ENCODE measurements around the gene ALDH1L2.

The ALDH1L2 gene

DNA sequence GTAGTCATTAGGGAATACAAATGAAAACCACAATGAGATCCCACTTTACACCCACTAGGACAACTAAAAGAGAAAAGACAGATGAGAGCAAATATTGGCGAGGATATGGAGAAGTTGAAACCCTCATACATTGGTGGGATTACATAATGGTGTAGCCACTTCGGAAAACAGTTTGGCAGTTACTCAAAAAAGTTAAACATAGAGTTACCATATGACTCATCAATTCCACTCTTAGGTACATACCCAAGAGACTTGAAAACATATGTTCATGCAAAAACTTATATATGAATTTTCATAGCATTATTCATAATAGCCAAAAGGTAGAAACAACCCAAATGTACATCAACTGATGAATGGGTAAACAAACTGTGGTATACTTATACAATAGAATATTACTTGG lies 27.1 kb downstream of the ALDH1L2 start:
- no peak overlapping the region for H3K18ac ChIP-seq (ENCODE audit: low read length)
- H3K79me2 ChIP-seq (ENCODE audit: control insufficient read depth, insufficient read depth, low read length, poor library complexity): no peaks in the 10 kb centered on the region

DNA sequence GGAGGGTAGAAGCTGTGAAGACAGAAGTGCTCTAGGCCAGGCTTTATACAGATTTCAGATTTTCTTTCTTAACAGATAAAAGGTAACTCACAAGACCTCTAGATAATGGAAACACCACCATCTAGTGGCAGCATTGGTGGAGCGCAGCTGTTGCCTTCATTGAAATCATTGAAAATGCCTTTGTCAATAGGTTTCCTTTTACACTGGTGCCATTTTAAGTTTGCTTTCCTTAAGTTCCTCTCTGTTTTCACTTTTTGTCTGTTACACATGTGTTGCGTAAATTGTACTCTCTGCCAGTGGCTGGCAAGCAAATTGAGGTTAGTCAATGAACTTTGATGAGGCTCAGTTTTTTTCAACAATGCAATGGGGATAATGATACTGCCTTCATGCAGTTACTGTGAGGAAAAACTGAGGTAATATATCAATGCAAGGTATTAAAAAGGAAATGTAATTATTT lies 31.1 kb downstream of the ALDH1L2 start:
- H2BK120ac ChIP-seq (ENCODE audit: insufficient read depth, low read length, poor library complexity): no peak overlapping the region
- no peaks in the 10 kb centered on the region for H3K4me1 ChIP-seq (ENCODE audit: control insufficient read depth in 1 of 2, insufficient read depth in 2 of 2, low read length in 2 of 2)
- H3K79me2 ChIP-seq (ENCODE audit: control insufficient read depth, insufficient read depth, low read length, poor library complexity): no peaks in the 10 kb centered on the region
- H4K8ac ChIP-seq (ENCODE audit: low read depth, low read length): no peak overlapping the region
- H3K4ac ChIP-seq (ENCODE audit: low read depth, low read length): no peak overlapping the region
- H3K4me3 ChIP-seq (ENCODE audit: low read depth, low read length): no peak overlapping the region
- no peak overlapping the region for H3K9ac ChIP-seq (ENCODE audit: low read length)
- H3K79me1 ChIP-seq (ENCODE audit: low read length): no peaks in the 10 kb centered on the region
- H3K27me3 ChIP-seq (ENCODE audit: insufficient read depth, low read length): no peaks in the 10 kb centered on the region
- peak; percentile 81 to 96 for DNase-seq
- H2BK5ac ChIP-seq (ENCODE audit: low read depth, low read length, poor library complexity): no peak overlapping the region
- no peak overlapping the region for H3K4me2 ChIP-seq (ENCODE audit: low read length)
- no peak overlapping the region for H2BK12ac ChIP-seq (ENCODE audit: low read length)
- no peak overlapping the region for H3K27ac ChIP-seq (ENCODE audit: low read depth, low read length)
- H4K91ac ChIP-seq (ENCODE audit: low read depth, low read length): no peak overlapping the region
- no peak overlapping the region for H4K12ac ChIP-seq (ENCODE audit: low read depth, low read length)
- H2AFZ ChIP-seq (ENCODE audit: insufficient read depth, low read length, poor library complexity): no peak overlapping the region
- no peaks in the 10 kb centered on the region for H3K36me3 ChIP-seq (ENCODE audit: control insufficient read depth in 1 of 2, insufficient read depth in 2 of 2, low read length in 2 of 2)
- no CpG with 5 or more reads among the region's 2 CpGs for WGBS (ENCODE audit: extremely low coverage, insufficient coverage, insufficient read length)
- H3K23ac ChIP-seq (ENCODE audit: low read length): no peak overlapping the region
- H3K18ac ChIP-seq (ENCODE audit: low read length): no peak overlapping the region
- H3K9me3 ChIP-seq (ENCODE audit: insufficient read depth, low read depth, low read length): no peaks in the 10 kb centered on the region
- H3K14ac ChIP-seq (ENCODE audit: low read length): no peak overlapping the region
- no peak overlapping the region for H2AK5ac ChIP-seq (ENCODE audit: low read length)

More for the DNA sequence above, 27.1 kb downstream of the ALDH1L2 start:
- no peaks in the 10 kb centered on the region for H3K36me3 ChIP-seq (ENCODE audit: control insufficient read depth in 1 of 2, insufficient read depth in 2 of 2, low read length in 2 of 2)
- H4K91ac ChIP-seq (ENCODE audit: low read depth, low read length): no peak overlapping the region
- H3K27me3 ChIP-seq (ENCODE audit: insufficient read depth, low read length): no peaks in the 10 kb centered on the region
- H3K4me1 ChIP-seq (ENCODE audit: control insufficient read depth in 1 of 2, insufficient read depth in 2 of 2, low read length in 2 of 2): no peaks in the 10 kb centered on the region
- H2BK12ac ChIP-seq (ENCODE audit: low read length): no peak overlapping the region
- peak in 1 of 2 donors; percentile 18 for DNase-seq
- H4K8ac ChIP-seq (ENCODE audit: low read depth, low read length): no peak overlapping the region
- no peak overlapping the region for H3K4me2 ChIP-seq (ENCODE audit: low read length)
- H4K12ac ChIP-seq (ENCODE audit: low read depth, low read length): no peak overlapping the region
- no peak overlapping the region for H2BK120ac ChIP-seq (ENCODE audit: insufficient read depth, low read length, poor library complexity)
- H3K4ac ChIP-seq (ENCODE audit: low read depth, low read length): no peak overlapping the region
- H3K9me3 ChIP-seq (ENCODE audit: insufficient read depth, low read depth, low read length): no peaks in the 10 kb centered on the region
- no peak overlapping the region for H3K27ac ChIP-seq (ENCODE audit: low read depth, low read length)
- no peak overlapping the region for H2AK5ac ChIP-seq (ENCODE audit: low read length)
- no peak overlapping the region for H3K4me3 ChIP-seq (ENCODE audit: low read depth, low read length)
- H3K14ac ChIP-seq (ENCODE audit: low read length): no peak overlapping the region
- H3K23ac ChIP-seq (ENCODE audit: low read length): no peak overlapping the region
- H3K9ac ChIP-seq (ENCODE audit: low read length): no peak overlapping the region
- H3K79me1 ChIP-seq (ENCODE audit: low read length): no peaks in the 10 kb centered on the region
- no peak overlapping the region for H2BK5ac ChIP-seq (ENCODE audit: low read depth, low read length, poor library complexity)
- no CpG with 5 or more reads among the region's 2 CpGs for WGBS (ENCODE audit: extremely low coverage, insufficient coverage, insufficient read length)
- no peak overlapping the region for H2AFZ ChIP-seq (ENCODE audit: insufficient read depth, low read length, poor library complexity)

DNA sequence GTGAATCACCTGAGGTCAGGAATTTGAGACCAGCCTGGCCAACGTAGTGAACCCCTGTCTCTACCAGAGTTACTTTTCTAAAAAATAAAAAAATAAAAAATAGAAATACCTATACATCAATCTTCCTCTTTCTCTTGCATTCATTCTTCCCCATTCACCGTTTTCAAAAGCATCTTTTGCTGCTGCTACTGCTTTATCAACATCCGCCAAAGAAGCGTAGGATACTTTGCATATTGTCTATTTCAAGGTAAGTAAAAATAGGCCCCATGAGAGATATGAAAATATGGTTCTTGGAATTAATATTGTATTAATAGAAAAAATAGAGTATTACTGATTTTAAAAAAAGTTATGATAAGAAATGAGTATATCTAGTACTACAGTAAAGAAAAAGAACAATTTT lies 32.3 kb downstream of the ALDH1L2 start:
- H4K91ac ChIP-seq (ENCODE audit: low read depth, low read length): no peak overlapping the region
- no peaks in the 10 kb centered on the region for H3K36me3 ChIP-seq (ENCODE audit: control insufficient read depth in 1 of 2, insufficient read depth in 2 of 2, low read length in 2 of 2)
- no CpG with 5 or more reads among the region's 4 CpGs for WGBS (ENCODE audit: extremely low coverage, insufficient coverage, insufficient read length)
- no peaks in the 10 kb centered on the region for H3K9me3 ChIP-seq (ENCODE audit: insufficient read depth, low read depth, low read length)
- no peak overlapping the region for H3K18ac ChIP-seq (ENCODE audit: low read length)
- DNase-seq: no peak
- H3K9ac ChIP-seq (ENCODE audit: low read length): no peak overlapping the region
- H3K4me1 ChIP-seq (ENCODE audit: control insufficient read depth in 1 of 2, insufficient read depth in 2 of 2, low read length in 2 of 2): no peaks in the 10 kb centered on the region
- H3K27me3 ChIP-seq (ENCODE audit: insufficient read depth, low read length): no peaks in the 10 kb centered on the region
- H4K12ac ChIP-seq (ENCODE audit: low read depth, low read length): no peak overlapping the region
- no peaks in the 10 kb centered on the region for H3K79me1 ChIP-seq (ENCODE audit: low read length)
- H3K14ac ChIP-seq (ENCODE audit: low read length): no peak overlapping the region
- H3K27ac ChIP-seq (ENCODE audit: low read depth, low read length): no peak overlapping the region
- no peak overlapping the region for H3K4me3 ChIP-seq (ENCODE audit: low read depth, low read length)
- no peak overlapping the region for H3K4me2 ChIP-seq (ENCODE audit: low read length)
- no peak overlapping the region for H2BK5ac ChIP-seq (ENCODE audit: low read depth, low read length, poor library complexity)
- no peaks in the 10 kb centered on the region for H3K79me2 ChIP-seq (ENCODE audit: control insufficient read depth, insufficient read depth, low read length, poor library complexity)
- no peak overlapping the region for H3K4ac ChIP-seq (ENCODE audit: low read depth, low read length)
- H2BK12ac ChIP-seq (ENCODE audit: low read length): no peak overlapping the region
- H2BK120ac ChIP-seq (ENCODE audit: insufficient read depth, low read length, poor library complexity): no peak overlapping the region
- H4K8ac ChIP-seq (ENCODE audit: low read depth, low read length): no peak overlapping the region
- no peak overlapping the region for H2AFZ ChIP-seq (ENCODE audit: insufficient read depth, low read length, poor library complexity)
- no peak overlapping the region for H2AK5ac ChIP-seq (ENCODE audit: low read length)
- H3K23ac ChIP-seq (ENCODE audit: low read length): no peak overlapping the region

DNA sequence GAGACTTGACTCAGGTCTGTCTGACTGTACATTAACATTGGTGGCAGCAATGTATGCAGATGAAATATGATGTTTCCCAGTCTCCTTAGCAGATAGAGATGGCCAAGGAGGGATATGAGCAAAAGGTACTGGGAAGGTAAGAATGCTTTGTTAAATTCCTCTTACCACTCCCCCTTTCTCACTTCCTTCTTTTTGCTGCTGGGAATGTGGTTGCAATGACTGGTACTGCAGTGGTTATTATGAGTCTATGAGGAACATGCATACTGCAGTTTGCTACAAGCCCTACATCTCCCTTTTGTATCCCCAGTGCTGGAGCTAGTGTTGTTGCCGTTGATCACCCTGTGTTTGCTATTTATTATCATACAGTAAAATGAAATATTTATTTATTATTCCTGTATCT lies 35.9 kb downstream of the ALDH1L2 start:
- H2BK12ac ChIP-seq (ENCODE audit: low read length): no peak overlapping the region
- H2BK5ac ChIP-seq (ENCODE audit: low read depth, low read length, poor library complexity): no peak overlapping the region
- no peak overlapping the region for H3K4ac ChIP-seq (ENCODE audit: low read depth, low read length)
- no peaks in the 10 kb centered on the region for H3K79me2 ChIP-seq (ENCODE audit: control insufficient read depth, insufficient read depth, low read length, poor library complexity)
- H3K27me3 ChIP-seq (ENCODE audit: insufficient read depth, low read length): no peaks in the 10 kb centered on the region
- H4K12ac ChIP-seq (ENCODE audit: low read depth, low read length): no peak overlapping the region
- H3K79me1 ChIP-seq (ENCODE audit: low read length): no peaks in the 10 kb centered on the region
- no peaks in the 10 kb centered on the region for H3K36me3 ChIP-seq (ENCODE audit: control insufficient read depth in 1 of 2, insufficient read depth in 2 of 2, low read length in 2 of 2)
- no peak overlapping the region for H2AK5ac ChIP-seq (ENCODE audit: low read length)
- no peak overlapping the region for H4K8ac ChIP-seq (ENCODE audit: low read depth, low read length)
- no peak overlapping the region for H2AFZ ChIP-seq (ENCODE audit: insufficient read depth, low read length, poor library complexity)
- no peak overlapping the region for H3K4me2 ChIP-seq (ENCODE audit: low read length)
- H3K18ac ChIP-seq (ENCODE audit: low read length): no peak overlapping the region
- H3K14ac ChIP-seq (ENCODE audit: low read length): no peak overlapping the region
- no peak overlapping the region for H4K91ac ChIP-seq (ENCODE audit: low read depth, low read length)
- H3K4me3 ChIP-seq (ENCODE audit: low read depth, low read length): no peak overlapping the region
- no peak overlapping the region for H2BK120ac ChIP-seq (ENCODE audit: insufficient read depth, low read length, poor library complexity)
- H3K9ac ChIP-seq (ENCODE audit: low read length): no peak overlapping the region
- no peak overlapping the region for H3K23ac ChIP-seq (ENCODE audit: low read length)
- no CpG with 5 or more reads among the region's 1 CpG for WGBS (ENCODE audit: extremely low coverage, insufficient coverage, insufficient read length)
- no peak for DNase-seq
- H3K9me3 ChIP-seq (ENCODE audit: insufficient read depth, low read depth, low read length): no peaks in the 10 kb centered on the region
- no peaks in the 10 kb centered on the region for H3K4me1 ChIP-seq (ENCODE audit: control insufficient read depth in 1 of 2, insufficient read depth in 2 of 2, low read length in 2 of 2)
- no peak overlapping the region for H3K27ac ChIP-seq (ENCODE audit: low read depth, low read length)
